UCSD-AML1 (cell line): ENCODE measurements around the gene RAB1B.

Source experiments
- DNase-seq: peaks from one replicate; lab custom pipeline; 2025; ENCODE audit not compliant: unreplicated experiment; lab: John Stamatoyannopoulos, UW

RAB1B gene

DNA sequence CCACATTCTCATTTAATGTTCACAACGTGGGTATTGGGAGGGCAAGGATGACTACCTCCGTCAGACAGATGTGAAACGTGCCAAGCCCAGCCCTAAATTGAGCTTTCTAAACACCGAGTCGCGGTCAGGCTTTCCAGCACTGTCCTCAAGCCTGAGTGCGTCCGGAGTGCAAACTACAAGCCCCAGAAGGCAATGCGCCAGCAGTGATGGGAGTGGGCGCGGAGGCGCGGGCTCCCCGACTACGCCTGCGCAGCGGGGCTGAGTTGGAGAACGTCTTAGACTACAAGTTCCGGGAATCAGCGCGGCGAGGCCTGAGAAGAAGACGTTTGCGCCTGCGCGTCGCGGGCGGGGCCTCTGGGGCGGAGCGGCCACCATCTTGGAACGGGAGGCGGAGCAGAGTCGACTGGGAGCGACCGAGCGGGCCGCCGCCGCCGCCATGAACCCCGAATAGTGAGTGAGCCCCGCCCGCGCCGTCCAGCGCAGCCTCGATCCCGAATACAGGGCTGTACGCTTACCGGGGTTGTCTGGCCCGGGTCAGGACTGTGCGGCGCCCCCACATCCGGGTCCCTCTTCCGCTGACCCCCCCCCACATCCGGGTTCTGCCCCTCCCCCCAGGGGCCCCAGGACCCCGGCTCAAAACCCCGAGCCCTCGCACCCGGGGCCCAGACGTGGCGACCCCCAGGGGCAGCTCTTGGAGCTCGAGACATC lies at the start of gene RAB1B:
RAB1B (plus strand) TSS at position 396 of the 708 bp plus-strand sequence; CDS start at position 437, 41 bp downstream.
- peak; percentile 100 for DNase-seq

DNA sequence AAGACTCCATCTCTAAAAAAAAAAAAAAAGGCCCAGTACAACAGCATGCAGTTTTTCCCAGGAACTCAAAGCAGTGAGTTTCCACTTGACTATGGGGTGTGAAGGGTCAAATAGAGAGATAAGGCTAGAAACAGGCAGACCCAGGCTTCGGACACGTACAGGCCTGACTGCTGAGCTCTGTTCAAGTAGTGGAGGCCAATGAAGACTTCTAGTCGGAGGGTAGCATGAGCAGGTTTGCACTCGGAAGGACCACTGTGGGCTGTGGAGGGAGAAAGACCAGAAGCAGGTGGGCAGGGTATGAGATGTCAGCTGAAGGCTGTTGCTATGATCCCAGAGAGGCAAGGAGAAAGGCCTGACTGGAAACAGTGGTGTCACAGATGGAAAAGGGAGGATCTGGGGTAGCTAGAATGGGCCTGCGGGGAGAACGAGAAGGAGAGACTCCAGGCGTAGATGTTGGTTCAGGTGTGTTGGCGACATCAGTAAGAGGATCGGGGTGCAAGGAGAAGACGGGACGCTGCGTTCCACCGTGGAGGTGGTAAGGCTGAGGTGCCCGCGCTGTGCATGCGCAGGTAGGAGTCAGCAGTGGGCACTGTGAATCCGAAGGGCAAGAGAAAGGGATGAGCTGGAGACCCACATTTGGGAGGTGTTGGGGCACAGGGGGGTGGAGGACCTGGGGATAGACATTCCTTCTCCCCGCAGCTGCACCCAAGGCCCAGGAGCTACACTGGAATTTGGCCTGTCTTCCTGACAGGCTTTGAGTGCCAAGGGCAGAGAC lies 49.4 kb upstream of the RAB1B start:
- DNase-seq, result no peak

DNA sequence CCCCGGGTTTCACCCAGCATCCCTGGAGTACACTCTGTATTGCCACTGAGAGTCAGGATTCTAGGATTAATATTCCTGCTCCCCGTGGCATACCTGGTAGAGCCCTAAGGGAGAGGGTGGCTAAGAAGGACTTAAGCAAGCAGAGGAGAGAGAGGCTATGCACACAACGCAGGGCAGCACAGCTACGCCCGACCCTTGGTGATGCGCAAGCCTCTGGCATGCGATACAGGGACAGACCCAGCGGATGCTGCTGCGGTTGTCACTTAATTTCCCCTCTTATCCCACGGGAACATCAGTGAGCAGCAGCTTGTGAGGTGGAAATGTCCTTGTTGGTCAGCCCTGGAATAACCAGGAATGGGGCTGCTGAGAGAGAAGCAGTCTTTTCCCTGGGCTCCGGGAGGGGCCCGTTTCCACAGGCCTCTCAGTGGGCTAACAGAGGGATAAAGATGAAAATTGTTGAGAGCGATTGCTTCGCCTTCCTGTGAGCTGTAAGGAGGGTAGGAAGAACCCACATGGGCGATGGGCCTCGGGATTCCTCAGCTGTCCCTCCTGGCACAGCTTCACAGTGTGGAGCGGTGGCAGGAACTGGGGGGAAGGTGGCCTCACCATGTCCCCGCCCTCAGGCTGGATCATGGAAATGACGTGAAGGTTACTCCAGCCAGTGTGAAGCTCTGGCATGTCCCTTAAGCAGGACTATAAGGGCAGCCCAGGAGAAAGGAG lies 48.4 kb upstream of the RAB1B start:
- no peak for DNase-seq

- no peak for DNase-seq
These were observed 47.9 kb upstream of the RAB1B start for GRCh38 chr11:66220566-66220935.

DNA sequence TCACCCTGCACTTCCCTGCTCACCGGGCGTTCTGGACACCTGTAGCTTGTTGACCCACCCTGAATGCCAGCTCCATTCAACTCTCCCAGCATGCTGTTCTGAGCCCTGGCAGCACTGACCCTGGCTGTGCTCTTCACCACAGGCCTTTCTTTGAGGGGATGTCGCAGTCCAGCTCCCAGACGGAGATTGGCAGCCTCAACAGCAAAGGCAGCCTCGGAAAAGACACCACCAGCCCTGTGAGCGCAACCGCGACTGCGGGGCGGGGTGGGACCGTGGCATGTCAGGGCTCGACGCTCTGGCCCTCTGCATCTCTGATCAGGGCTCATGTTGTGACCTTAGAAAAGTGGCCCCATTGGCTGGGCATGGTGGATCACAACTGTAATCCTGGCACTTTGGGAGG lies 47.4 kb upstream of the RAB1B start:
- DNase-seq, result no peak

- DNase-seq, result no peak
These were observed 46.7 kb upstream of the RAB1B start for GRCh38 chr11:66221726-66222236.

GRCh38 chr11:66222358-66223149 lies 45.9 kb upstream of the RAB1B start:
- DNase-seq, result peak; percentile 82

- DNase-seq, result no peak
These were observed 44.1 kb upstream of the RAB1B start for GRCh38 chr11:66224226-66224855.

- no peak for DNase-seq
These were observed 43.4 kb upstream of the RAB1B start for GRCh38 chr11:66225066-66225465.

DNA sequence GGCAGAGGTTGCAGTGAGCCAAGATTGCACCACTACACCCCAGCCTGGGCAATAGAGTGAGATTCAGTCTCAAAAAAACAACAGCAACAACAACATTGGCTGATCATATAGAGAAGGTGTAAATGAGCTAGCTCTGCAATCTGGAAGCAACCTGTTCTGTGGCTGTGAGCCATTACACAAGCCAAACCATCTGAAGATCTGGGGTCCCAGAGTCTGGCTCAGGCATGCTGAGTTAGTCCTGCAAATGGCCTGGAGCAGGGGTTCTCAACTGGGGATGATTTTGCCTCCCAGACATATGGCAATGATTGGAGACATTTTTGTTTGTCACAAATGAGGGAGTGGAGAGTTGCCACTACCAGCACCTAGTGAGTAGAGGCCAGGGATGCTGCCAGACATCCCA lies 42.3 kb upstream of the RAB1B start:
- no peak for DNase-seq

GRCh38 chr11:66227700-66228099 lies 40.7 kb upstream of the RAB1B start:
- no peak for DNase-seq

DNA sequence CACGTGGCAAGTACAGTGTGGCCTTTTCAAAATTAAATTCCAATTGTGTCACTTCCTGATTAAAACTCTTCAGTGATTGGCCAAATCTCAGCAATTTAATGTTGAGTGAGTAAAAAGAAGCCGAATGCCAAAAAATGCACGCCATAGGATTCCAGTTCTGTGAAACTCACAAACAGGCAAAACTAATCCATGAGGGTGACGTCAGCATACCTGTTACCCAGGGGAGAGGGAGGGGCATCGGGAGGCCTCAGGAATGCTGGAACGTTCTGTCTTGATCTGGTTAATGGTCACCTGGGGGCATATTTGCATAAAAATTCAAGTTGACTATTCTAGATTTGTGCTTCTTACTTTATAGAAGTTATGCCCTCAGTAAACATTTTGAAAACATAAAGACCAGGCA lies 39.9 kb upstream of the RAB1B start:
- no peak for DNase-seq

GRCh38 chr11:66230156-66230555 lies 38.3 kb upstream of the RAB1B start:
- DNase-seq, result no peak

GRCh38 chr11:66230978-66231377 lies 37.5 kb upstream of the RAB1B start:
- DNase-seq, result no peak

GRCh38 chr11:66231561-66231960 lies 36.9 kb upstream of the RAB1B start:
- no peak for DNase-seq

DNA sequence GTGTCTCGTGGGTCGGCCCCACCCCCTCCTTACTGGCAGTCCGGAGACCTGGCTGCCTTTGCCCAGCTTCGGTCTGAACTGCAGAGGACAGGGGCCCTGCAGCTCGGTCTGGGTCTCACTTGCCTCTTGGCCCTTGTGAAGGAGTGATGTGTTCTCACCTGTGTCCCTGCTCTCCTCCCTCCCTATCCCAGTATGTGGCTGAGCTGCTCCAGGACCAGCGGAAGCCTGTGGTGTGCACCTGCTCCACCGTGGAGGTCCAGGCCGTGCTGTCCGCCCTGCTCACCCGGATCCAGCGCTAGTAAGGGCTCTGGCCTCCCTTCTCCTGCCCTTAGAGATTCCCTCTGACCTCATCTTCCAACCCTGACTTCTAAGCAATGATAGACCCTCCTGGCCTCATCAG lies 35.7 kb upstream of the RAB1B start:
- no peak for DNase-seq

- no peak for DNase-seq
These were observed 35.1 kb upstream of the RAB1B start for GRCh38 chr11:66233301-66233700.

- no peak for DNase-seq
These were observed 33.3 kb upstream of the RAB1B start for GRCh38 chr11:66235141-66235540.

GRCh38 chr11:66237867-66238266 lies 30.6 kb upstream of the RAB1B start:
- no peak for DNase-seq

GRCh38 chr11:66238786-66239413 lies 29.5 kb upstream of the RAB1B start:
- peak; percentile 77 for DNase-seq
